ENCODE results near the gene GYG1.

Gene GYG1

DNA sequence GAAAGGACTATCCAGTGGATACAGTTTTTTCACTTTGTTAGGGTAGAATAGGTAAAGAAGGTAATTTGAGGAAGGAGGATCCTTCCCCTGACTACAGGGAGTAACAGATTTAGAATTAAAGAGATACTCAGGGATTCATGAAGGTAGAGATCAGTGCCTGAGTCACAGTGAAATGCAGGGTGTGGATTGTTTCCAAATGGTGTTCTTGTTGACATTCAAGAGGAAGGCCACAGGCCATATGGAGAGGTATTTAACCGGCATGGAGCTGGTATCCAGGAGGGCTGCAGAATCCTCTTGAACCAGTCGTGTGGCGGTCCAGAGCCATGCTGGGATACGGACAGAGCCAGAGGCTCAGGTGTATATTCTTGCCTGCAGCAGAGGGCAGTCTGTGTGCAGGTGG lies 28.2 kb downstream of the GYG1 start:
- no peak for DNase-seq

DNA sequence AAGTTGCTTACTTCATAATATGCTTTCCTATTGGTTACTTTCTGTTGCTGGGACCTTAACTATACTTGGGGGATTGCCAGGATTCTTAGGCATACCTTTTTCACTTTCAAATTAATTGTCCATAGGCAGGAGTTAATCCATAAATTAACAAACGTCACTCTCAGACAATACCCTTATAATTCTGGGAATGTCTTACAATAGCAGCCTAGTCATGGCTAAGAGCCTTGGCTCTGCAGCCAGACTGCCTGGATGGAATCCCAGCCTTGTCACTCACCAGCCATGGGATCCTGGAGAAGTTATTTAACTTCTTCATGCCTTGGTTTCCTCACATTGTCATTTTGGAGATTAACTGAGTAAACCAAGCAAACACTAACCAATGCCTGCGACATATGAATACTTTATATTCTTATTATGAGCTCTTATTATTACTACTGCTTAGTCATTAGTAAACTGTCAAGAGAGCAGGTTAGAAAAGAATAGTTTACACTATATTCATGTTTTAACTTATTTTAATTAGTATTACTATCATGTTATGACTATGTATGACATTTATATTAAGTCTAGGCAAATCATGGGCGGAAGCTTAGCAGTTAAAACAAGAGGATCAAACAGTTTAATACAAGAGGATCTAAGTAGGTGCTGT lies 29.0 kb downstream of the GYG1 start:
- no peak for DNase-seq

DNA sequence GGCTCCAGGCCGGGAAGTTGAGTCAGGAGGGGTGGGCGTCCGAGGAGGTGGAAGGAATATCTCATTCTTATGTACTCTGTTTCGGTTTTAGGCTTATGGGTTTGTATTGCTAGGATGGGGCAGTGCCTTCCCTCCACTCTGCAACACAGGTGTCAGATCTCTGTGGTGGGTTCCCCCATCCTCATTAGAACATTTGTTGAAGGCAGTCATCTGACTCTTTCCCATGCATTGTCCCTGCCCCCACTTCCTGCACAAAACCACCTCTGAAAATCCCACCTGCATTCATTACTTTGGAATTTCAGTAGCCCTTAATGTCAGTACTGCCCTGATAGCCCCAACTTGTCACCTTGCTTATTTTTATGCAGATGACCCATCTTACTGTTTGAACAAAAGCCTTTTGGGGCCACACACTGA lies 29.5 kb downstream of the GYG1 start:
- DNase-seq, result no peak

DNA sequence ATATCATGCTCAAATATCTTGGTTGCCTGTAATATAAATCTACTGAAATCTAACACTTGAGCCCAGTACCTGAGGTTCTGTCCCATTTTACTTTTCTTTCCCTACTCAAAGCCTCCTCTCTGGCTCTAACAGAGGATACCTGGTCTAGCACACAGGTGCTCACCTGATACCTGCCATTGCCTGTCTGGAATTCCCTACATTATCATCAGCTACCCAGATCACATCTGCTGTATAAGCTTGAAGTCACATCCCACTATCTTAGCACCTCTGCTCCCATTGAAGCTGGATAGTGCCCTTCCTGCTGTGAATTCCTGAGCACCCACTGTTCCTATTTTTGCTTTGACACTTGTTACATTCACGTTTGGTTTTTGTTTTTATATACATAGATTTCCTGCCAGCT lies 30.5 kb downstream of the GYG1 start:
- DNase-seq, result no peak

DNA sequence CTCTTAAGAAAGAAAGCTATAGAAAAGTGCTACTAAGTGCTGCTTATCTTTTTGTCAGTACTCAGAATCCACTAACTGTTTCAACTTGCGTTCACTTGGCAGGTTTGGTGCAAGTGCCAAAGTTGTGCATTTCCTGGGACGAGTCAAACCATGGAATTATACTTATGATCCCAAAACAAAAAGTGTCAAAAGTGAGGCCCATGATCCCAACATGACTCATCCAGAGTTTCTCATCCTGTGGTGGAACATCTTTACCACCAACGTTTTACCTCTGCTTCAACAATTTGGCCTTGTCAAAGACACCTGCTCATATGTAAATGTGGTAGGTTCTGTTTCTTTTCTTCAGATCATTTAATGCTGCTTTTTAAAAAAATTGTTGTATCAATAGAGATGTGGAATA lies 32.6 kb downstream of the GYG1 start:
- DNase-seq, result no peak

GRCh38 chr3:149026718-149027117 lies 35.4 kb downstream of the GYG1 start:
- no peak for DNase-seq

GRCh38 chr3:149031096-149031495 lies 39.8 kb downstream of the GYG1 start:
- no peak for DNase-seq

DNA sequence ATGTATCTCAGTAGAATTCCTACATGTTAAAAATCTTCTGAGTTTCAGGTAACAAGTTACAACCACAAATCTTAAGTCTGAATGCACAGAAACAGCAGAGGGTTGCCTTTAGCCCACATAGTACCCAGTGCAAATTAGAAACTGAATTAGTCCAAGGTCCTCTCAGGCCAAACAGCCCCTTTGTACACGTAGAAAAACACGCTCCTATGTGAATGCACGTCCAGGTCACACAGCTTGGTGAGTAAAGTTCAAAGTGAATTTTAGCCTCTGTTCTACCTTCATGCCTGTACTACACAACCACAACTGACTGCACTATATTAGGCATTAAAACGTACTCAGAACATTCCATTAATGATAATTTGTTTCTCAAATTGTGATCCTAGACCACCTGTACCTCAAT lies 46.3 kb downstream of the GYG1 start:
- DNase-seq, result no peak

DNA sequence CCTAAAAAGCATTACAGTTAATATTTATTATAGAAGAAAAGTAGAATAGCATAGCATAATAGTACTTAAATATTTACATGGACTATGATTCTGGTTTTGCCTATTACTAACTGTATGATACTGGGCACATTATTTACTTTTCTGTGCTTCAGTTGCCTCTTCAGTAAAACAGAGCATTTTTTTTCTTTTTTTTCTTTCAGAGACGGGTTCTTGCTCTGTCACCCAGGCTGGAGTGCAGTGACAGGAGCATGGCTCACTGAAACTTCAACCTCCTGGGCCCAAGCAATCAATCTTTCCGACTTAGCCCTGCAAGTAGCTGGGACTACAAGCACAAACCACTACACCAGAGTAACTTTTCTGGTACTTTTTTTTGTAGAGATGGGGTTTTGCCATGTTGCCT lies 47.0 kb downstream of the GYG1 start:
- DNase-seq, result no peak

DNA sequence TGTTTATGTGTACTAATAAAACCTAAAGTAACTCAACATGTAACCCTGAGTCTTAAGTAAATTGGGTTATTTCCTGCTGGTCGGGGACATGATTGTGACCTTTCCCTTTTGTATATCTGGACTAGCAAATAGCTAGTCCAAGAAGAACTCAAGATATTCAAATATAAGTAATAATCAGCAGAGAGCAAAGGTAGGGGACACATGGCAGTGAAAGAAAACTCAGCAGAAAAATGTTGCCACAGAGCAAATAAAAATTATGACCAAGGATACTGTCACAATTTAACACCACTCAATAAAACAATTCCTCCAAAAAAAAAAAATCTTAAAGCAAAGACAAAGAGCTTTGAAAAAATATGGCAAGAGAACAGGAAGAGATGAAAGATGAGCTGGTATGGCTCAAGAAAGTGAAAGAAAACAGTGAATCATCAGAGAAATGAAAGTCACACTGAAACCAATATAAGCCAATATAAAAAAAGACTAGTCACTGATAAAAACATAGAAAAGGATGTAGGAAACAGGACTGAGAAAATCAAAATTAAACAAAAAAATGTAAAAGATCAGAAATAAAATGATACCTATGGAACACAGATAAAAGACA lies 51.5 kb downstream of the GYG1 start:
- no peak for DNase-seq

DNA sequence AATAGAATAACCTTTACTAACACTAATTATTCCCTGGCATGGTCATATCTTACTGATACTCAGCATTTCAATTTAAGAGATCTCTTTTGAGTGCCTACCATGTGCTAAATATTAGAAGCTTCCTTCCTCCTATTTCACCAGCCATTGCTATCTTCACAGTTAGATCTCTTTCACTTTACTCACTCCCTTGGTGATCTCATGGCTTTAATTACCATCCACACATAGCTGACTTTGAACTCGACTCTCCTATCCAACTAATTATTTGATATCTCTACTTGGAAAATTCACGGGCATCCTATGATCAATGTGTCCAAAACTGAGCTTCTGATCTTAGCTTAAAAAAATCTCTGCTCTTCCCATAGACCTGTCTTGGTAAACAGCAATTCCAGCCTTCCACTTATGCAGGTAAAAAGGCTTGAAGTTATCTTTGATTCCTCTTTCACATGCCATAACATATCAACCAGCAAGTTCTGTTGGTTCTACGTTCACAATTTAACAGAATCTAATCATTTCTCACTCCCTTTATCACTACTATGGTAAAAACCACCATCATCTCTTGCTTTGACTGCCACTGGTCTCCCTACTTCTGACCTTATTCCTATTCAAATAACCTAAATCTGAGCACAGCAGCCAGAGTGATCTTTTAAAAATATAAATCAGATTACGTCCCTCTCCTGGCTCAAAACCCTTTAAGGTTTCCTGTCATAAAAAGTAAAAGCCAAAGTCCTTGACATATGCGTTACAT lies 53.2 kb downstream of the GYG1 start:
- no peak for DNase-seq

DNA sequence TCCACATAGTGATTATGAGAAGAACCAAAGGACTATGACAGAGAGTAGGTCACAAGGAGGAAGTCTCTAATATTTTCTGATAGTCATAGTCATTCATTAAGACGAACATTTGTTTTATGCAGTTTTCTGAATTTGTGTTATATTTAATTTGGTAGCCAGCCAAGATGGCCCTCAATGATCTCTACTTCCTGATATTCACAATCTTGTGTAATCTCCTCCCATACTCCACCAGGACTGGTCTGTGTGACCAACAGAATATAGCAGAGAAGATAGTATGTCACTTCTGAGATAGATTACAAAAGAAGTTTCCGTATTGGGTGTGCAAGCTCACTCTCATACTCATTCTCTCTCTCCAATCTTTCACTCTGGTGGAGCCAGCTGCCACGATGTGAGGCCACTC lies 64.2 kb downstream of the GYG1 start:
- DNase-seq, result no peak

DNA sequence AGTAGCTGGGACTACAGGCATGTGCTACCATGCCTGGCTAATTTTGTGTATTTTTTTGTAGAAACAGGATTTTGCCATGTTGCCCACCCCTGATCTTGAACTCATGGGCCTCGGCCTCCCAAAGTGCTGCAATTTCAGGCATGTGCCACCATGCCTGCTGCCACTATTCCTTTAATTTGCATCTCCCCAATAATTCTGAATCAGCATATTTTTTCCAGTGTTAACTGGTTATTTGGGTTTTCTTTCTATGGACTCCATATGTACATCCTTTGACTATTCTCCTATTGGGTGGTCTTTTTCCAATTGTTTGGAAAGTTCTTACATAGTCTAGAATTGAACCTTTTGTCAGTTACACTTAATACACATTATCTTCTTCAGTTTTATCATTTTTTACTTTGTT lies 66.9 kb downstream of the GYG1 start:
- no peak for DNase-seq

DNA sequence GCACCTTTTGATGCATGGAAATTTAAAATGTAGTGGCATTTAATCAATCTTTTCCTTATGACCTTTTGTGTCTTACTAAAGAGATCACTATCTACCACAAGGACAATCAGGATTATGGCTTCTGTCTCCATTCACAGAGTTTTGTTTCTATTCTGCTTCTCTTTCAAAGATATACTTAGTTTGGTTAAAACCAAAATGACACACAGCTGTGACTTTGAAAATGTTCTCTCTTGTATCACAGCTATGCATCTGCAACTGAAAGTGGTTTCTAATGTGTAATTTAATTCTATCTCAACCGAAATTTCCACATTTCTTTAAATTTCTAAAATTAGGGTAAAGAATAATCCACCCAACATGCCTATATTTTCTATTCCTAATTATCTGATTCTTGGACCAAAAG lies 67.3 kb downstream of the GYG1 start:
- DNase-seq, result no peak

GRCh38 chr3:149061776-149062175 lies 70.4 kb downstream of the GYG1 start:
- DNase-seq, result no peak

GRCh38 chr3:149067883-149068282 lies 76.5 kb downstream of the GYG1 start:
- DNase-seq, result no peak
